ENCODE results near the gene CFAP141.

GRCh38 chr1:154219541-154219940 is 13.4 kb upstream of the CFAP141 start:
- TF ChIP-seq CTCF (IDR thresholded peaks at IDR 0.05) (no peak), EHMT2 (IDR thresholded peaks at IDR 0.05; ENCODE audit: low read depth) (no peak), MAFK (IDR thresholded peaks at IDR 0.05; ENCODE audit: partially characterized antibody) (no peak)

Data from A549 (cell line).